ENCODE measurements around the gene BMX. TPM values are rescaled to one million over a fixed set of nuclear protein-coding genes. Genes with fewer than 3 reads are reported as not detected.

Gene BMX
- total RNA-seq, 4 donors from 2014 or later: 1.3 to 8.0 (median 3.4) TPM

DNA sequence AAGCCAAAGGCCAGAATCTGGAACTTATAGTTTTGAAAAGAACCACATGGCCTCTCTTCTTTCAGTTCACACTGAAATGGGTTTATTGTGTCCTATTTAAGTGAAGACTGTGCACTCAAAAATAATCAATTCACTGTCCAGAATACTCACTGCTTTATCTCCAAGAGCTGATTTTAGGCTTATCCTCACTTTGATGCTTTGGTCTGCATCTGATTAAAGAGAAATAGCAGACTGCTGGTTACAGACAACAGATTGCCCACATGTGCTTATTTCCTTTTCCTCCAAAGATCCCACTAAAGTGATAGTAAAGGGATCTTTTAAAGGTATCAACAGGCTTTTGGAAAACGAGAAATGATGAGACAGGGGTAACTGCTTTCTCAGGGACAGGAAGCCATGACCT lies 69.5 kb downstream of the BMX start:
- no peak overlapping the region for H3K4me3 ChIP-seq (replicated peaks in 1 of 3)
- no peaks in the 10 kb centered on the region for H3K27me3 ChIP-seq
- H3K4me1 ChIP-seq: peaks cover 0 to 5% of the 10 kb centered on the region in 2 donors
- H3K27ac ChIP-seq: peak overlapping the region in 2 of 3 donors; percentile 7 to 29
- DNase-seq: no peak
- H3K9me3 ChIP-seq: no peaks in the 10 kb centered on the region
- H3K36me3 ChIP-seq: no peaks in the 10 kb centered on the region
- intact Hi-C loops (cut with DNase I): no loop called here
- TF ChIP-seq POLR2A (IDR thresholded peaks at IDR 0.05): no peak
- TF ChIP-seq, protein P1, sequence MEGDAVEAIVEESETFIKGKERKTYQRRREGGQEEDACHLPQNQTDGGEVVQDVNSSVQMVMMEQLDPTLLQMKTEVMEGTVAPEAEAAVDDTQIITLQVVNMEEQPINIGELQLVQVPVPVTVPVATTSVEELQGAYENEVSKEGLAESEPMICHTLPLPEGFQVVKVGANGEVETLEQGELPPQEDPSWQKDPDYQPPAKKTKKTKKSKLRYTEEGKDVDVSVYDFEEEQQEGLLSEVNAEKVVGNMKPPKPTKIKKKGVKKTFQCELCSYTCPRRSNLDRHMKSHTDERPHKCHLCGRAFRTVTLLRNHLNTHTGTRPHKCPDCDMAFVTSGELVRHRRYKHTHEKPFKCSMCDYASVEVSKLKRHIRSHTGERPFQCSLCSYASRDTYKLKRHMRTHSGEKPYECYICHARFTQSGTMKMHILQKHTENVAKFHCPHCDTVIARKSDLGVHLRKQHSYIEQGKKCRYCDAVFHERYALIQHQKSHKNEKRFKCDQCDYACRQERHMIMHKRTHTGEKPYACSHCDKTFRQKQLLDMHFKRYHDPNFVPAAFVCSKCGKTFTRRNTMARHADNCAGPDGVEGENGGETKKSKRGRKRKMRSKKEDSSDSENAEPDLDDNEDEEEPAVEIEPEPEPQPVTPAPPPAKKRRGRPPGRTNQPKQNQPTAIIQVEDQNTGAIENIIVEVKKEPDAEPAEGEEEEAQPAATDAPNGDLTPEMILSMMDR (IDR thresholded peaks at IDR 0.05): no peak
- 11 to 59% methylated on average over 1 of the region's 1 CpG for WGBS, 2 donors

DNA sequence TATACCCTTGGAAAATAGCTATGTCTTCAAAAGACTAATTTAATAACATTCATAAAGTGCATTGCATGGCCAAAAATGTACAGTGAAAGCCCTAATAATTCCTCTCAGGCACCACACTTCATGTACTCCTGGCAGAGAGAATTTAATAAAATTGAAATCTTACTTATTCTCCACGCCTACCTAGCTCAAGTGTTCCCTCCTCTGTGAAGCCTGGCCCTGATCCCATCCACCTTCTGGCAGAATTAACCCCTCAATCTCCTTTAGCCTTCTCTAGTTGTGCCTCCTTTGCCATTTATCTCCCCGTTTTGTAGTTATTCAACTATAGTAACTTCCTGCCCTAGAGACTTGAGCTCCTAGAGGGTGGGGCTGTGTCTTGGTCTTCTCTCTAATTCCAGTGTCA lies 73.4 kb downstream of the BMX start:
- no peaks in the 10 kb centered on the region for H3K36me3 ChIP-seq
- H3K4me3 ChIP-seq (replicated peaks in 1 of 3): no peak overlapping the region
- peaks cover 2 to 5% of the 10 kb centered on the region in 2 donors for H3K4me1 ChIP-seq
- intact Hi-C loops (cut with DNase I): no loop called here
- peak; percentile 53 to 54 for DNase-seq
- no peaks in the 10 kb centered on the region for H3K9me3 ChIP-seq
- H3K27ac ChIP-seq: peak overlapping the region in 1 of 3 donors; percentile 32
- 28 to 50% methylated on average over 2 of the region's 2 CpGs for WGBS, 2 donors
- TF ChIP-seq POLR2A (IDR thresholded peaks at IDR 0.05): no peak
- TF ChIP-seq, protein P1 (IDR thresholded peaks at IDR 0.05): no peak
- H3K27me3 ChIP-seq: no peaks in the 10 kb centered on the region

DNA sequence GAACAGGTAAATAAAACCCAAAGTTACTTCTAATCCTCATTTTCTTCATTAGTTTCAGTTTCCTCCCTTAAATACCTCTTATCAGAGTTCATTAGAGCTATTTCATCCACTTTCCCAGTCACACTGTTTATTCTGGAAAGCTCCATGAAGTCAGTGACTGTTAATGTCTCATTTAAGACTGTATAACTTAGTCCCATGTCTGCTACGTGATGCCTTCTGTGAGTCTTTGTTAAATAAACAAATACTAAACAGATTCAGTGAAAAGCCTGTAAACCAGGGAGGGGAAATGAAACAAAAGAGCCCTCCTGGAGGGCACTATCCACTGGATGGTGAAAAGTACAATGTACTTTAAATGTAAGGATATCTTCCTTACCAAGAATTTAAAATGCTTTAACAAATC lies 75.4 kb downstream of the BMX start:
- intact Hi-C loops (cut with DNase I): no loop called here
- Histone ChIP-seq H3K27me3 (no peaks in the 10 kb centered on the region), H3K36me3 (no peaks in the 10 kb centered on the region), H3K4me3 (replicated peaks in 1 of 3) (no peak overlapping the region), H3K9me3 (no peaks in the 10 kb centered on the region), H3K27ac (peak overlapping the region; percentile 16 to 60 (median 27)), H3K4me1 (peaks cover 2 to 11% of the 10 kb centered on the region in 2 donors)
- TF ChIP-seq POLR2A (IDR thresholded peaks at IDR 0.05): no peak
- TF ChIP-seq, protein P1 (IDR thresholded peaks at IDR 0.05): no peak
- 7 to 13% methylated on average over 1 of the region's 1 CpG for WGBS, 2 donors
- DNase-seq: no peak

DNA sequence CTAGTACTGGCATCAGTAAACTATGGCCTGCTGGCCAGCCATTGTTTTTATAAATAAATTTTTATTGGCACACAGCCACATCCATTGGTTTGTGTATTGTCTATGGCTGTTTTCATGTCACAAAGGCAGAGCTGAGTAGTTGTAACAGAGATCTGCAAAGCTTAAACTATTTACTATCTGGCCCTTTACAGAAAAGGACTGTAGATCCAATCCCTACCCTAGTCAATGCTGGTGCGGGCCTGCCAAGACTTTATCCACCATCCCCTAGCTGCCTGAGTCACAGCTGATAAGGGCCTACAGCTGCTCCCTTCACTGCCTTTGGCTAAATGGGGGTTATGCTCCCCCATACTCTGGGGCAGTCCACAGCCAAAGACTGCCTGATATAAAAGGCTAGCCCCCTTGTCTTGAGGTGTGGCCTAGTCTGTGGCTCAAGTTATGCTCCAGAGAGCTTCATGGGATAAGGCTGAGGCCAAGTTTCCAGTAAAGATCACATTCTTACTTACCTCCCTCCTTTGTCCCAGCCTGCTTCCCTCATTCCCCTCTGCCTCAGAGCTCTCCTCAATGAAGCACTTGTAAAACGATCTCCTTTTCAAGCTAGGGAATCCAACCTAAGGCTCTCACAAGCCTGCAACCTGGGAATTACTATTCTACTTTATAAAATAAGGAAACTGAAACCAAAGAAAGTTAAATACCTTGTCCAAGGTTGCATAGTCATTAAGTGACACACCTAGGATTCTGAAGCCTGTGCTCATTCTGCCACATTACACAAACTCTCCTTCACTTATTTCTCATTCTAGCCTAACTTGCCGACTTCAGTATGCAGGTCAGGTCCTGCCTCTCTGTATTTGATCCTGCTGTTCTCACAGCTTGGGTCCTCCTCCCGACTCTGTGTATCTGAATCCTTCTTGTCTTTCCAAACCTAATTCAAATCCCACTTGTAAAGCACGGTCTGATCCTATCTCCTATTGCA lies 79.5 kb downstream of the BMX start:
- Histone ChIP-seq H3K27ac (peak overlapping the region; percentile 34 to 69 (median 65)), H3K27me3 (no peaks in the 10 kb centered on the region), H3K9me3 (no peaks in the 10 kb centered on the region), H3K4me3 (replicated peaks in 1 of 3) (no peak overlapping the region), H3K4me1 (peaks cover 2 to 11% of the 10 kb centered on the region in 2 donors), H3K36me3 (no peaks in the 10 kb centered on the region)
- 34 to 48% methylated on average over 4 to 5 of the region's 5 CpGs for WGBS, 2 donors
- peak in 1 of 2 donors; percentile 5 for DNase-seq
- TF ChIP-seq, protein P1 (IDR thresholded peaks at IDR 0.05): no peak
- no peak for TF ChIP-seq POLR2A (IDR thresholded peaks at IDR 0.05)
- intact Hi-C loops (cut with DNase I): no loop called here

DNA sequence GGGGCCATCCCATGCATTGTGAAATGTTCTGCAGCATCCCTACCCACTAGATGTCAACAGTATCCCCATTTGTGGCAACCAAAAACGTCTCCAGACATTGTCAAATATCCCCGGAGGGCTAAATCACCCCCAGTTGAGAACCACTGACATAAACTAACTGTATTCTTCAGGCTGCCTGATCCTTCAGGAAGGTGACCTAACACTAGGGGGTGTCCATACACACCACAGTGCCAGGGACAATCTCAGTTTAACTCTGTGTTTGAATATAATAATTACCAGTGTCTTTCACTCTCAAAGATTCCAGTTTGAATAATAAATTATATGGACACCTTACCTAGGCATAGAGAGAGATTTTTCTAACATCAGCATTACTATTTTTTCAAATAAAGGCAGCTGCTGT lies 93.8 kb downstream of the BMX start:
- DNase-seq: no peak
- TF ChIP-seq POLR2A (IDR thresholded peaks at IDR 0.05): no peak
- TF ChIP-seq, protein P1 (IDR thresholded peaks at IDR 0.05): no peak
- Histone ChIP-seq H3K4me3 (replicated peaks in 1 of 3) (no peak overlapping the region), H3K27me3 (no peaks in the 10 kb centered on the region), H3K36me3 (no peaks in the 10 kb centered on the region), H3K27ac (no peak overlapping the region), H3K4me1 (no peaks in the 10 kb centered on the region), H3K9me3 (no peaks in the 10 kb centered on the region)
- intact Hi-C loops (cut with DNase I): no loop called here
- WGBS, 2 donors: 50 to 81% methylated on average over 2 of the region's 2 CpGs

Data from thyroid gland (tissue), 4 donors.